Lower leg skin (tissue), 3 donors: ENCODE results near the gene JARID2.

Experiments
- CTCF ChIP-seq, 3 donors: fragments of 450-650 bp; IDR thresholded peaks; one replicate each; pipeline ENCODE4 v1.5.1; 2016; ENCODE audit warnings: antibody characterized with exemption in 3 of 3, mild to moderate bottlenecking in 3 of 3, moderate library complexity in 2 of 3
- POLR2A ChIP-seq, 2 donors: fragments of 450-650 bp; IDR thresholded peaks; one replicate each; pipeline ENCODE4 v1.6.1; 2016 to 2017; ENCODE audit warnings: antibody characterized with exemption in 2 of 2, mild to moderate bottlenecking in 1 of 2, moderate library complexity in 1 of 2

GRCh38 chr6:15327271-15327670, 81.4 kb downstream of the JARID2 start:
- TF ChIP-seq POLR2A (IDR thresholded peaks at IDR 0.05) = no peak
- TF ChIP-seq CTCF (IDR thresholded peaks at IDR 0.05) = no peak
